ENCODE data around the gene TWIST2. TPM values are rescaled to one million over a fixed set of nuclear protein-coding genes. Genes with fewer than 3 reads are reported as not detected.
A peak's percentile ranks its signal among the peaks of the same experiment; 100 is the strongest.

The TWIST2 gene
- total RNA-seq, 2 donors from 2014 or later: 7.5 to 40.5 TPM

DNA sequence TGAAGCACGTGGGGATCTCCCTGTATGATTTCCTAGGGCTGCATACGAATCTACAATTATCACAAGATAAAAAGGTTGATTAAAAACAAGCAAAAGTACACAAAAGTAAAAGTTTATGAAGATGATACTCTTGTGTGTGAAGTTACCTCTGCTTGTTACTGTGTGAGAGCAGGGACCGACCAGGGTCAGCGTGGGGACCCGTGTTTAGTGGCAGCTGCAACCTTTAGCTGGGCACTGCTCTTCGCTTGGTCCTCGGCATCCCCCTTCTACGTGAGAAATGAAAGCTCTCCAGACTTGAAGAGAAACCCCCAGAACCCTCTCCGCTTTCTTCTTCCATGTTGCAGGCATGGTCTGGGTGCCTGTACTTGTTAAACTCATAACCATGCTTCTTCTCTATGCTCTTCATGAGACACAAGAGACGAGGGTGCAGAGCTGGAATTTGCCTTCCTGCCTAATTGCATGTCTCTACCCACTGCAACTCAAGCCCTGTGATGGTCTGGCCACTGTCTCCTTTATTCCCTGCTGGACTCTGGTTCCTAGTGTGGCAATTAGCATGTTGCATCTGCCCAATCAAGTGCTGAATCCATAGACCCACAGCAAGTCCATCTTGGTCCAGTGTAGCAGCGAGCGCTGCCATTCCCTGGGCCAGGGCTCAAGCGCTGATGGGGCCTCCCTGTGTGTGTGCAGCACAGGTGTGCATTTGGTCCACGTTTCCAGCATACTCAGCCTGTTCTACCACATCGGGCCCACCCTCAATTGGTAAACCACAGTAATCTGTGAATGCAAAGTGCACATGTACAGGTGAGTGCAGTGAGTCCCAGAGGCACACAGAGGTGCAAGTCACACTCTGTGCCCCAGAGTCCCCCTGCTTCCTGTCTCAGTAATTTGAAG, 88.5 kb downstream of the TWIST2 start:
- no peak for ATAC-seq
- no peaks in the 10 kb centered on the region for H3K27me3 ChIP-seq
- no peak for TF ChIP-seq POLR2A (IDR thresholded peaks at IDR 0.05)
- no peak for TF ChIP-seq CTCF (IDR thresholded peaks at IDR 0.05)
- 72 to 73% methylated on average over 14 to 15 of the region's 15 CpGs for WGBS, 2 donors
- peaks cover 0 to 11% (median 0%) of the 10 kb centered on the region in 3 donors for H3K9me3 ChIP-seq
- DNase-seq: no peak
- H3K27ac ChIP-seq: no peak overlapping the region
- H3K4me3 ChIP-seq: no peak overlapping the region
- intact Hi-C loops (cut with DNase I): no loop called here
- no peaks in the 10 kb centered on the region for H3K36me3 ChIP-seq (replicated peaks in 1 of 2; ENCODE audit: insufficient read depth in 1 of 2, low read depth in 2 of 2)
- no peaks in the 10 kb centered on the region for H3K4me1 ChIP-seq

- TF ChIP-seq POLR2A (IDR thresholded peaks at IDR 0.05) (no peak), CTCF (IDR thresholded peaks at IDR 0.05) (no peak)
- peak overlapping the region in 1 of 4 donors; percentile 5 for H3K27ac ChIP-seq
- DNase-seq (no peak), ATAC-seq (no peak)
- no peaks in the 10 kb centered on the region for H3K36me3 ChIP-seq (replicated peaks in 1 of 2; ENCODE audit: insufficient read depth in 1 of 2, low read depth in 2 of 2)
- WGBS, 2 donors: 64 to 81% methylated on average over 9 of the region's 9 CpGs
- no peaks in the 10 kb centered on the region for H3K4me1 ChIP-seq
- peaks cover 0 to 11% (median 0%) of the 10 kb centered on the region in 3 donors for H3K9me3 ChIP-seq
- H3K27me3 ChIP-seq: no peaks in the 10 kb centered on the region
- no peak overlapping the region for H3K4me3 ChIP-seq
- intact Hi-C loops (cut with DNase I): no loop called here
Observed at GRCh38 chr2:238938003-238938400, 90.1 kb downstream of the TWIST2 start.

- DNase-seq (peak; percentile 42 to 62 (median 58)), ATAC-seq (peak; percentile 69)
- intact Hi-C loops (cut with DNase I): no loop called here
- Histone ChIP-seq H3K36me3 (replicated peaks in 1 of 2; ENCODE audit: insufficient read depth in 1 of 2, low read depth in 2 of 2) (no peaks in the 10 kb centered on the region), H3K27me3 (no peaks in the 10 kb centered on the region), H3K4me3 (no peak overlapping the region), H3K27ac (peak overlapping the region in 1 of 4 donors; percentile 5), H3K4me1 (no peaks in the 10 kb centered on the region), H3K9me3 (peaks cover 0 to 8% (median 0%) of the 10 kb centered on the region in 3 donors)
- TF ChIP-seq POLR2A (IDR thresholded peaks at IDR 0.05) (no peak), CTCF (IDR thresholded peaks at IDR 0.05) (no peak)
- WGBS, 2 donors: 71 to 73% methylated on average over 15 to 21 of the region's 21 CpGs
Observed at GRCh38 chr2:238938401-238939055, 90.6 kb downstream of the TWIST2 start.

DNA sequence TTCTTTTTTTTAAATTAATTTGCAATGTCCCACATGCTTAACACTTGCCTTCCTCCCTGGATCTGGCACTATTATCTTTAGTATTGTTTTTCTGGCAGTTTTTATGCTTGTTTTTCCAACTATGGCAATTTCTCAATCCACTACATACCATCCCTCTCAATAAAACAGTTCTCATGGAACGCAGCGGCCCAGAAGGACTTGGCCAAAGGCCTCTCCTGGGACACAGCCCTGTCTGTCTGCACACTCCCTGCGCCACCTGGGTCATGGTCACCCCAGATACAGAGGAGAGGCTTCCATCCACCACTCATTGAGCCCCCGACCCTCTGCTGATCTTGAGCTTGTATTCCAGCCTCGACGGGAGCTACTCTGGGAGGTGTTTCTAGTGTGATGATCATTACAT, 91.2 kb downstream of the TWIST2 start:
- peak in 1 of 4 donors; percentile 18 for DNase-seq
- WGBS, 2 donors: 75 to 77% methylated on average over 6 of the region's 6 CpGs
- H3K27ac ChIP-seq: no peak overlapping the region

More for the DNA sequence above, 91.2 kb downstream of the TWIST2 start:
- intact Hi-C loops (cut with DNase I): no loop called here
- ATAC-seq: peak; percentile 53
- Histone ChIP-seq H3K4me1 (no peaks in the 10 kb centered on the region), H3K36me3 (replicated peaks in 1 of 2; ENCODE audit: insufficient read depth in 1 of 2, low read depth in 2 of 2) (no peaks in the 10 kb centered on the region), H3K9me3 (peaks cover 0 to 2% (median 0%) of the 10 kb centered on the region in 3 donors), H3K4me3 (no peak overlapping the region), H3K27me3 (no peaks in the 10 kb centered on the region)
- TF ChIP-seq POLR2A (IDR thresholded peaks at IDR 0.05) (no peak), CTCF (IDR thresholded peaks at IDR 0.05) (no peak)
